ENCODE measurements around the gene BMPER. TPM values are rescaled to one million over a fixed set of nuclear protein-coding genes. Genes with fewer than 3 reads are reported as not detected.

Gene BMPER
- total RNA-seq, 2 donors from 2014 or later = 3.6 to 6.2 TPM

DNA sequence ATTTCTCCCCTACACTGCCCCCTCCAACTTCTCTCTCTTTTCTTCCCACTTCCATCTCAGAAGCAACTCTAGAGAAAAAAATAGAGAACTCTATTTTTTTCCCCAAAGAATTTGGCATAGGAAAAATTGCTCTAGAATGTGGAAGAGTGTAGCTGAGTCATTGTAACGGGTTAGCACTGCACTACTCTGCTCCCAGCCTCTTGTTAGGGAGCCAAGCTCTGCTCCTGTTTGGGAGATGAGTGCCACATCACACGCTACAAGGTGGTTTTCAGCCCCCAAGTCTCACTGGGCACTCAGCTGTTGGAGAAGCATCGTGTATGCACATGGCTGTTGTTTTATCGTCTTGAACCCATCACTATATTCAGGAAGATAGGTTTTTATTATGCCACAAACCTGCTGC is 136.4 kb downstream of the BMPER start:
- DNase-seq (no peak), ATAC-seq (no peak)
- intact Hi-C loops (cut with DNase I) = no loop called here

DNA sequence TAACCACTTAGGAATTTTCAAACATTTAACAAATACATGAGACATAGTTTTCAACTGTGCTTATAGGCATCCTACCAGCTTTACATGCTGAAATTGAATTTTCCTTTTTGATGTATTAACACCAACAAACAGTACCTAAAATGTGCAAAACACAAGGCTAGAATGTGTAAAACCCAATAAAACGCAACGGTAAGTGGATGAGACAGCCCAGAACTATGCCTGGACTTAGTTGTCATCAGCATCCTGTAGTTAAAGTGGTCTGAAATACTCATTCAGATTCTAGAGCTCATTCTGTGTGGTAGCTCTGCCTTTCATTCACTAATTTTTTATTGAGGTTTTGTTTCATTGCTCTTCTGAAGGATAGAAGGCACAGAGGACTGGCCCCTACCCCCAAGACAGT is 137.1 kb downstream of the BMPER start:
- no peak for ATAC-seq
- intact Hi-C loops (cut with DNase I) = no loop called here
- no peak for DNase-seq

DNA sequence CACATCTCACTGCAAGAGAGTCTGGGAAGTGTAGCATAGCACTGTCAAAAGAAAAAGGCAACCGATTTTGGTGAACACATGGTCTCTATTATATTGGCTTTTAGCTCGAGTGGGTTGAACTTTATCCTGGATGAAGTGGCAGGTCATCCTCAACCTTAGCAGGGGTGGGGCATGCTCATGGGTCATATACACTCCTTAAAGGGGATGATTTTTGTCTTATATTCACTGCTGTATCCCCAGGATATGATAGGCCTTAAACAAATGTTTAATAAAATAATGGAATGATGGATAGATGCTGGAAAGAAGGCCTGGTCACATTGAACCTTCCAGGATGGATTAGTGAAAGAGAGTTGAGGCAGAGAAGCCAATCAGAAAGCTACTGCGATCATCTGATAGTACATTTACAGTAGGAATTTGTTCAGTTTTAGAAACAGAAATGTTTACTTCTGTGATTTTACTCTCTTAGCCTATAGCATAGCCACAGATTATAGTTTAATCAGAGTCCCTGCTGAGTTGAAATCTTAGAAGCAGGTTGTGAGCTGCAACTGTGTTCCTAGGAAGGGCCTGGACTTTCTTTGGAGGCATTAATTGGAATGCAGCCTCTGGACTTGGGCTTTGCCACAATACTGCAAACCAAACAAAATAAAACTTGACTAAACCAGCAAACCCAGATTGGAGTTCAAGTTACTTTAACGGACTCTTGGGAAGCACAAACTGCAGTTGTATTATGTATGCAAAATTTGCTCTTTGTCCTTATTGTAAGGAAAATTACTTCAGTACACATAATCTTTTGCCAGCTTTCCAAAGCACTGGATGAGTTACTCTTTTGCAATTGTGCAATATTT is 138.3 kb downstream of the BMPER start:
- DNase-seq (no peak), ATAC-seq (no peak)
- intact Hi-C loops (cut with DNase I) = no loop called here

DNA sequence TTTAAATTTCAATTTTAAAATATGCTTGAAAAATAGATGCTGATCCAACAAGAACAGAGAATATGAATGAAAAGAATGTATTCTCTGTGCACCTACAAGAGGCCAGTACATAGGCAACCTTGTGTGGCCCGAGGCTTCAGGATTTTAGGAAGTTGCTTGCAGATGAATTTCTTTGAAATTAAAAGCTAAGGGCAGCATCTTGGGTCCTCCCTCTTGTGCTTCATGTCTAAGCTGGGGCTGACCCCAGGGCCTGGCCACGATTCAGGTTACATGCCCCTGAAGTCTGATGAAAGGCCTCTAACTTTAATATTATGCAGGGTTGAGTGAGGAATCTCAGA is 138.9 kb downstream of the BMPER start:
- DNase-seq = no peak
- intact Hi-C loops (cut with DNase I) = no loop called here
- ATAC-seq = no peak

GRCh38 chr7:34044734-34045353 is 139.5 kb downstream of the BMPER start:
- intact Hi-C loops (cut with DNase I) = no loop called here
- DNase-seq = no peak
- ATAC-seq = no peak

- no peak for ATAC-seq
- intact Hi-C loops (cut with DNase I) = no loop called here
Observed at GRCh38 chr7:34048445-34048844, 143.1 kb downstream of the BMPER start.

GRCh38 chr7:34054075-34054474 is 148.7 kb downstream of the BMPER start:
- intact Hi-C loops (cut with DNase I) = no loop called here
- no peak for ATAC-seq
- DNase-seq = no peak

More at GRCh38 chr7:34048445-34048844, 143.1 kb downstream of the BMPER start:
- DNase-seq = no peak

DNA sequence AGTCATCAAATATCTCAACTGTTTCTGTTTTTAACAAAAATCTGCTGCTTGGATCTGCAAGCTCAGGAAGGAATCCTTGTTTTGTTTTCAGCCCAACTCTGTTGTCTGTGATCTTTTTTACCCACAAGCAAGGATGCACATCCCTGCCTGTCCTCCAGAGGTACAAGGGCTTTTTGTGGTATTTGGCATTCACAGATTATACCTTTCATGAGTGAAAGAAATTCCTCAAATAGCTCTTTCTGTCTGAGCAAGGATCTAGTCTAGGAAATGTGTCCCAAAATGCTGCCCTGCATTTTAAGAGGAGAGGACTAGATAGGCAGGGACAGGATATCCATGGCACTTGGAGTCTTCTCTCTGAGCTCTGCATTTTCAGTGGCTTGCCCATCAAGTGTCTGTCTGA is 151.8 kb downstream of the BMPER start:
- intact Hi-C loops (cut with DNase I) = no loop called here
- ATAC-seq (no peak), DNase-seq (no peak)

- intact Hi-C loops (cut with DNase I) = no loop called here
- ATAC-seq (no peak), DNase-seq (no peak)
Observed at GRCh38 chr7:34057956-34058355, 152.6 kb downstream of the BMPER start.

- no peak for ATAC-seq
- DNase-seq = no peak
- intact Hi-C loops (cut with DNase I) = no loop called here
Observed at GRCh38 chr7:34058801-34059135, 153.4 kb downstream of the BMPER start.

- DNase-seq (no peak), ATAC-seq (peak in 1 of 2 donors; percentile 18)
- intact Hi-C loops (cut with DNase I) = no loop called here
Observed at GRCh38 chr7:34059136-34059828, 153.9 kb downstream of the BMPER start.

- ATAC-seq = peak in 1 of 2 donors; percentile 67
- DNase-seq = no peak
- intact Hi-C loops (cut with DNase I) = no loop called here
Observed at GRCh38 chr7:34060196-34060947, 155.0 kb downstream of the BMPER start.

DNA sequence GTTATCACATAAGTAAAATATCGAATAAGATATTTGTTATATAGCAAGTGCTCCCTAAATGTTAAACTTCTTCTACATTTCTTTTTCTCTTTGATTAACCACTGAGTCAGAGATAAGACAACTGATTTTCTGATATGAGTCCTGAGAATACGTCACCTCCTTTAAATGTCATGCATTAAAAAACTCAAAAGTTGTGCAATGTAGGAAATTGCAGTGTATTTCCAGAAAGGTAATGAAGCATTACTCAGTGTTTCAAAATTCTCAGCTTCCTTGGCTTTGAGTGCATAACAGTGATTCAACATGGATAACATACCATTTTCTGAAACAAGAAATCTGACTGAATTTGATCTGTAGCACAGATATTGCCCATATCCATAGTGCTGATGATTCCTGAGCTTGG is 155.8 kb downstream of the BMPER start:
- peak in 1 of 2 donors; percentile 65 for ATAC-seq

GRCh38 chr7:34062341-34062740 is 157.0 kb downstream of the BMPER start:
- intact Hi-C loops (cut with DNase I) = no loop called here
- no peak for DNase-seq
- no peak for ATAC-seq

More for the DNA sequence above, 155.8 kb downstream of the BMPER start:
- no peak for DNase-seq
- intact Hi-C loops (cut with DNase I) = no loop called here

DNA sequence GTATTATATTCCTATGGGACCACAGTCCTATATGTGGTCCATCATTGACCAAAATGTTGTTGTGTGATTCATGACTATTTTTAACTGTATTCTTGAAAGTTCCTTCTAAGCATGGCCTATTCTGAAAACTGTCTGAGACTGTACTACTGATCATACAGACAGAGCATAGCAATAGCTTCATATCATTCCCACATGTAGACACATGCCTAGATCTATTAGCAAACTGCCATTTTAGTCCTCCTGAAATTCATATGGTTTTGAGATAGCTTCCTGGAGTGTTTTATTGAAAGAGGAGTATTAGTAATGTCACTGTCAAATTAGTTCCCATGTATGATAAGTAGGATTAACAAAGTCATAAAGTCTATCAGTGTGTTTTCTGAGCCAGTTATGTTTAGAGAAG is 157.5 kb downstream of the BMPER start:
- no peak for DNase-seq
- no peak for ATAC-seq
- intact Hi-C loops (cut with DNase I) = no loop called here

DNA sequence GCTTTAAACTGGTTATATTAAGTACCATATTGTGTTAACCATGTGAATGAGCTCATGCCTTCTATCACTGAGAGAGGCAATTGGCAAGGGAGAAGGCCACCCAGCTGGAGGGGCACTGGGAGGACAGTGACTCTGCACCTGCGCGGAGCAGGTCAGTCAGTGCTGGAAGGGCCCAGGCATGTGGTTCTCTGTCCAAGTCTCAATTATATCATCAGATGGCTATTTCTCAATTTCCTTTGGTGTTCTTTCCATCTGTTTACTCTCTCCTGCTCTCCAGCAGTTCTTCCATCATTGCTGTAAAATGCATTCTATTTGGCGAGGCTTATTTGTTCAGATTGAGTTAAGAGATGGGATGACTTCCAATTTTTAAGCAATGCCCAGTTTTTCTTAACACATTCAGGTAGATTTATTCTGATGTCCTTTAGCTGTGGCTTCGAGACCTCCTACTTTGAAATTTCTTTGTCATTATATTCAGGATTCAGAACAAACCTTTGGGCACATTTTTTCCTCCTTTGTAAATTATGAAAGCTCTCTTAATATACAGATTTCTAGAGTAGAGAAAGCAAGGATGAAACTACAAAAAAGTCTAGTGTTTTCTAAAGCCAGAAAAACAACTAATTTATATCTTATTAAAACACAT is 159.3 kb downstream of the BMPER start:
- DNase-seq = no peak
- intact Hi-C loops (cut with DNase I) = no loop called here
- no peak for ATAC-seq

- intact Hi-C loops (cut with DNase I) = no loop called here
- no peak for DNase-seq
- ATAC-seq = no peak
Observed at GRCh38 chr7:34066411-34066810, 161.1 kb downstream of the BMPER start.

- no peak for ATAC-seq
Observed at GRCh38 chr7:34067005-34067778, 161.9 kb downstream of the BMPER start.

GRCh38 chr7:34069676-34070075 is 164.3 kb downstream of the BMPER start:
- ATAC-seq (peak in 1 of 2 donors; percentile 60), DNase-seq (no peak)
- intact Hi-C loops (cut with DNase I) = no loop called here

More at GRCh38 chr7:34067005-34067778, 161.9 kb downstream of the BMPER start:
- DNase-seq = no peak
- intact Hi-C loops (cut with DNase I) = no loop called here
